Jurkat, Clone E6-1 (cell line): ENCODE data around the gene ARHGAP24.
"Not testable (repeated sequence)": the region's sequence is repeated elsewhere in the genome, so short reads cannot be mapped to it uniquely, and the experiment has no call there.

Experiments used
- DNase-seq: peaks from one replicate; pipeline ENCODE4 v3.0.0-alpha.2; 2011; ENCODE audit warnings: low read depth, low spot score
- H3K4me3 ChIP-seq: 2 replicates; pipeline ENCODE4 v1.5.1; 2011; ENCODE audit warnings: mild to moderate bottlenecking, low read length, control low read depth, moderate library complexity

Gene ARHGAP24

DNA sequence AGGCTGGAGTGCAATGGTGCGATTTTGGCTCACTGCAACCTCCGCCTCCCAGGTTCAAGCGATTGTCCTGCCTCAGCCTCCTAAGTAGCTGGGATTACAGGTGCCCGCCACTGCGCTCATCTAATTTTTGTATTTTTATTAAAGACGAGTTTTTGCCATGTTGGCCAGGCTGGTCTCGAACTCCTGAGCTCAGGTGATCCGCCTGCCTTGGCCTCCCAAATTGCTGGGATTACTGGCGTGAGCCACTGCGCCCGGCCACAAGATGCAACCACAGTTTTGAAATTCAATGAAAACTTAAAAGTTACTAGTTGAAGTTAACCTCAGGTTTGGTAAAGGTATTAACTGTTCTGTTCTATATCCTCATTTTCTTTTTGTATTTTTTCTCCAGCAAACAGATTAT is 427.7 kb downstream of the ARHGAP24 start:
- H3K4me3 ChIP-seq, DNase-seq: not testable (repeated sequence)

DNA sequence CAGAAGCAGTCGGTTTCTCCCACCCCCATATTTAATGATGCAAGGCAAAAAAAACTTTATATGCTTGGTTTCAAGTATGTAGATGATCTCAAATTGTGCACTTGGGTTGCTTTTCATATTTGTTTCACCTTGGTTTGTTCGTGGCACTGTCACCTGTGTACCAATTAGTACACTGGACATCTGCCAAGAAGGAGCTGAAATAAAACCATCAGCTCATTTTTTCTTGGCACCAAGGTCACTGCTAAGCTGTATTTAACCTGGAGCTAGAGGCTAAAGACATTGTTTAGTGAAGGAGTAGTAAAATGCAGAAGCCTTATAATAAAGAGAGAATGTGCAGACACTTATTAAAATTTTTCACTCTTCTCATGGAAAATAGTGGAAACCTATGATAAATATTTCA is 430.8 kb downstream of the ARHGAP24 start:
- DNase-seq, result no peak
- H3K4me3 ChIP-seq, result no peak overlapping the region

DNA sequence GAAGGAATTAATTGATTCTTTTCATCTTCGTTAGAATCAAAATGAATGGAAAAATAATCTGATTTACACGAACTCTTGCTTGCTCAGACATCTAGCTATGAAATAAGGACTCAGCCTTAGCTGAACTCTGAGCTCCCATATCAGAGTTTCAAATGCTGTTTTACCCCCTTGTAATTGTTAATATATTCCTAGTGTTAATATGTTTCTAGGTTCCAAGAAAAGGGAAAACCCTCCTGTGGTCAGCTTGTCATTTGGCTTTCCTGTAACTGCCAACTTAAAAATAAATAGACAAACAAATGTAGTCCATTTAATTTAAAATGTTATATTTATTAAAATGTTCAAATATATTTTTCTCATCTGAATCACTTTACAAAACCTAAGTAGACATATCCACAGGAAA is 432.1 kb downstream of the ARHGAP24 start:
- no peak for DNase-seq
- no peak overlapping the region for H3K4me3 ChIP-seq

DNA sequence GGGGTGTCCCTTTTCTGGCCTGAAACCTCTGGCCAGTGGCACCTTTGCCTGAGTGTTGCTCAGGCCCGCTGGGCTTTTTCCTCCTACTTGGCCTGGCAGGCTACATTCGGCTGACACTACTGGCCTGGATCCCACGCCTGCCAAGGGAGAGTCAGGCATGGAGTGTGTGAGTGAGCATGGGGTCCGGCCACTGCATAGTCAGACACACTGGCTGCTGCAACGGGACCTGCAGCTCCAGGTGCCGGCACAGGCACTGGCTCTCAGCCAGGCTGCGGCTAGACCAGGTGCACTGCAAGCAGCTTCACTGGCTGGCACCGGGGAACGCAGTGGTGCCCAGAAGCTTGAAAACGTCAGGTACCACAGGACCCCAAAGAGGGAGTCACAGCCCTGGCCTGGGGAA is 434.9 kb downstream of the ARHGAP24 start:
- no peak for DNase-seq
- no peak overlapping the region for H3K4me3 ChIP-seq

DNA sequence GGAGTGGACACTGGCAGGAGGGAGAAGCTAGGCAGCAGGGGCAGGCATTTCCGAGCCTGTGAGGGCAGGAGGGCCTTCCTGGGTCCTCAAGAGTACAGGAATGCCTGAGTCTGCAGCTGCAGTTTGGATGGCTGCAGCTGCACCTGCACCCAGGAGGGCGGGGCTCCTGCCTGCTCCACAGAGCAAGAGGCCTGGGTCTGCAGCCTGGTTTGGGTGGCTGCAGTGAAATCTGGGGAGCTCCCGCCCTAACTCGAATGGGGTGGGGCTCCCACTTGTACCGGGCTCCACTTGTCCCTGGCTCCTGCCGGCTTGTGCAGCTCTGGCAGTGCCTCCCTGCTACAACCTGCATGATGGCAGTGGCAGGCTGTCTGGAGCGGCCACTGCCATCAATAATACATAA is 436.0 kb downstream of the ARHGAP24 start:
- no peak for DNase-seq
- no peak overlapping the region for H3K4me3 ChIP-seq

DNA sequence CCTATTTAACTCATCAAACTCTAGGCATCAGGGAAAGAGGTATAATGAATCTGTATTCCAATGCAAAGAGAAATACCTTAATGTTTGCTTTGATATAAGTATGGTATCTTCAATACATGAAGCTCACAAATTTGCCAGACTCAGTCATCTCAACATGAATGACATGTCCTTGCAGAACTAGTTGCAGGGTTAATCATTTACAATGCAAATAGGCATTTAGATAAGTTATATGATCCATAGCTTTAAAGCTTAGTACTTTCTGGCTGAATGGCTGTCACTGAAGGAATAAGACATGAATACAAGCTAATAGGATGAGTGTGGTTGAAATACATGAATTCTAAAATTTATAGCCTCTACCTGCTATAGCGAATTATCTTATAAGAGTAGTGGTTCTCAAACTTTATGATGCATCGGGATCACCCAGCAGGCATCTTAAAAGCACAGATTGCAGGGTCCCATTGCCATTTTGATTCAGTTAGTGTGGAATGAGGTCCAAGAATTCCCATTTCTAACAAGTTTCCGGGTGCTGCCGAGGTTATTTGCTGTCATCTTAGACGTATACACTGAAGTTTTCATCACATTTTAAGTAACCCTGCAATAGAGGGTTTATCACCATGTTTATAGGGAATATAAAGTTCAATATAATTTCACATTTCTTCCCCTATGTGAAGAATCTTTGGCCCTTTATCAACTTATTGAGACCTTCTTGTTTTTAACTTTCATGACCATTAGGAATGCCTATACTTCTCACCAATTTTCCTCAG is 439.2 kb downstream of the ARHGAP24 start:
- no peak overlapping the region for H3K4me3 ChIP-seq
- DNase-seq, result no peak

DNA sequence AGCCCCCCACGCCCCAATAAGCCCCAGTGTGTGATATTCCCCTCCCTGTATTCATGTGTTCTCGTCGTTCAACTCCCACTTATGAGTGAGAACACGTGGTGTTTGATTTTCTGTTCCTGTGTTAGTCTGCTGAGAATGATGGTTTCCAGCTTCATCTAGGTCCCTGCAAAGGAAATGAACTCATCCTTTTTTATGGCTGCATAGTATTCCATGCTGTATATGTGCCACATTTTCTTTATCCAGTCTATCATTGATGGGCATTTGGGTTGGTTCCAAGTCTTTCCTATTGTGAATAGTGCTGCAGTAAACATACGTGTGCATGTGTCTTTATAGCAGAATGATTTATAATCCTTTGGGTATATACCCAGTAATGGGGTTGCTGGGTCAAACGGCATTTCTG is 440.6 kb downstream of the ARHGAP24 start:
- not testable (repeated sequence) for DNase-seq, H3K4me3 ChIP-seq

DNA sequence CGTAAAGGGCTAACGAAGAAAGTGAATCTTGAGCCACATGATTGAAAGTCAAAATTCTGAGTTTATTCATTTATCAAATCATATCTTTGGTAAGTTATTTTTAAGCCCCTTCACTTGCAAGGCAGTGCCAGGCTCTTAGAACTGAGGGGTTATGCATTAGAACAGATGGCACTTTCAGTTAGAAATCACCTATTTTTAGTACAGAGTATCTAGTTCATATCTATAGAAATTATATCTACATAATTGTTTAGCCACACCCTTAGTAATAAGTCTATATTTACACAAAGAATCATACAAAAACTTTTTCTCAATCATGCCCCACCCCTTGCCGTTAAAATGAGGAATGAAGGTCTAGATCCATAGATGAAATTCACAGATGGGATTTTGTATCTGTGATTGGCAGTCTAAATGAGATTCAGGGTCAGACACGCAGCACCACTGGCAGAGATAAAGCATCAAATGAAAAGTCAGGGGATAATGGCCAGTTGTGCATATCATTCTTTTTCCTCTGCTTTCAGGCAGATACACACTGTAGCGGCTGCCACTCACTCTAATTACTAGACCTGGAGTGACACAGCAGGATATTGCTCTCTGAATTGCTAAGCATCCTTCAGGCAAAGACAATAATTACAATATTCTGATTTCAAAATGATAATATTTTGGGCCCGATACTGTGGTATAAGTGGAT is 444.4 kb downstream of the ARHGAP24 start:
- no peak overlapping the region for H3K4me3 ChIP-seq
- DNase-seq, result no peak

DNA sequence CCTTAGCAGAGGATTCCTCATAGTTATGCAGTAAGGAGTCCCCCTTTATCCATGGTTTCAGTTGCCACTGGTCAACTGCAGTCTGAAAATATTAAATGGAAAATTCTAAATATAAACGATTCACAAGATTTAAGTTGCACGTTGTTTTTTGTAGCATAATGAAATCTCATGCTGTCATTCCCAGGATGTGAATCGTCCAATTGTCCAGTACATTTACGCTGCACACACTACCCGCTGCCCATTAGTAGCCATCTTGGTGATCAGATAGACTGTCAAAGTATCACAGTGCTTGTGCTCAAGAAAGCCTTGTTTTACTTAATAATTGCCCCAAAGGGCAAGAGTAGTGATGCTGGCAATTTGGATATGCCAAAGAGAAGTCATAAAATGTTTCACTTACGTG is 450.1 kb downstream of the ARHGAP24 start:
- H3K4me3 ChIP-seq, result no peak overlapping the region
- DNase-seq, result no peak

DNA sequence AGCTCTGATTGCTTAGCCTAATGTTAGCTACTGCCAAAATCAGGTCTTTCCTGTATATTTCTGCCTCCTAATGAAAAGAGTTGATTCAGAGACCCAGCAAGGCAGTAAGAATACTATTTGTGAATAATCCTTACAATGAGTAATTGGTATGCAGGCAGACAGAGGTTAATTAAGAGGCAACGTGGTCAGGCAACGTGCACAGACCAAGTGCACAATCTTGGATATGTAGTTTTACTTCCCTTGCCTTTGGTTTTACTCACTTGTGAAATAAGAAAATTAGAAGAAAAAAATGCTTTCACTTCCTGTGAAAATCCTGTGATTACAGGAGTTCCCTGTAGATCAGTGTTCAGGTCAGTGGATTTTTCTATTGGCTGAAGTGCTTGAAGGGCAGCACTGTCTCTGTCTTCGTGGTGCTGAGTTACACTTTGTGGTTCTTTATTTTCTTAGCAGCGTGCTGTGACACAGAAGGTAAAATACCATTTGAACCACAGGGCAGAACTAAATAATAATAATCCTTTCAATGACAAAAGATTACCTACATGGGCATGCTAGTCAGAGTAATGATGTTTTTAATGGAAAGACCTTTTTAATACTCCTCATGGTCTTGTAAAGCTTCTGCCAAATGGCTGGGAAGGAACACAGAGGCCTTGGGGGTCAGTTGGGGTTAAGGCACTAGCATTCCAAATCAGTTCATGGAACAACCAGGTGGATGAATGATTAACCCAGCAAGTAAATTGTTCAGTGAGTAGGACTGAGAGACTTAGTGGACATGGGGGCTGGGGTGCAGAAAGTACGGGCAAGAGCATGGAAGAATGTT is 454.0 kb downstream of the ARHGAP24 start:
- H3K4me3 ChIP-seq, result no peak overlapping the region
- no peak for DNase-seq

DNA sequence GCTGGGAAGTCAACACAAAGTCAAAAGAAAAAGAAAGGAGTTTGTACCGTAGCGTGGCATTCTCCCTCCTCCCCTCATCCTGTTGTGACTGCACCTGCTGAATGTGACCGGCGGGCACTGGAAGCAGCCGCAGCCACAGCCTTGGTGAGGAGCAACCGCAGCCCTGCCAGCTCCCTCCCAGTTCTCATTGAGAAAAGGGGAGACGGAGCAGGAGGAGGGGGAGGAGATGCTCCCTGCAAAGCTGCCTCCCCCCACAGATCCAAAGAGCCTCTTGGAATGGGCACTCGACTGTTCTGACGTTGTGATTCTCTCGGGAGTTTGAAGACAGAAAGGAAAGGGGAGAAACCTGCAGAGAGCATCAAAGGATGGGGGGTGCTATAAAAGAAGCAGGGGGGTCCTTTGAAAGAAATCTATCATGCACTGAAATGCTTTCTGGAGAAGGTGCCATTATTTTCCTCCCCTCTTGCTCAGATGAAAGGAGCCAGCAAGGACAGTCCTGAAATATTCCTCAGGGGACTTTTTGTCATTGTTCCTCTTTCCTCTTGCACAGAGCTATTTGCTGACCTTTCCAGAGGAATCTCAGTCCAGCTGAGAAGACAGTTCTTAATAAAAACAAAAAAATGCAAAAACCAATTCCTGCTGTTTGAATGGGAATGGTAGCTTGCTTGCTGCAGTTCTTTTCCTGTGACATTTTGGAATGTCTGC is 455.2 kb downstream of the ARHGAP24 start:
- H3K4me3 ChIP-seq, result peak overlapping the region; percentile 11; the same call in 1 of the 2 replicates
- peak; percentile 75 for DNase-seq

DNA sequence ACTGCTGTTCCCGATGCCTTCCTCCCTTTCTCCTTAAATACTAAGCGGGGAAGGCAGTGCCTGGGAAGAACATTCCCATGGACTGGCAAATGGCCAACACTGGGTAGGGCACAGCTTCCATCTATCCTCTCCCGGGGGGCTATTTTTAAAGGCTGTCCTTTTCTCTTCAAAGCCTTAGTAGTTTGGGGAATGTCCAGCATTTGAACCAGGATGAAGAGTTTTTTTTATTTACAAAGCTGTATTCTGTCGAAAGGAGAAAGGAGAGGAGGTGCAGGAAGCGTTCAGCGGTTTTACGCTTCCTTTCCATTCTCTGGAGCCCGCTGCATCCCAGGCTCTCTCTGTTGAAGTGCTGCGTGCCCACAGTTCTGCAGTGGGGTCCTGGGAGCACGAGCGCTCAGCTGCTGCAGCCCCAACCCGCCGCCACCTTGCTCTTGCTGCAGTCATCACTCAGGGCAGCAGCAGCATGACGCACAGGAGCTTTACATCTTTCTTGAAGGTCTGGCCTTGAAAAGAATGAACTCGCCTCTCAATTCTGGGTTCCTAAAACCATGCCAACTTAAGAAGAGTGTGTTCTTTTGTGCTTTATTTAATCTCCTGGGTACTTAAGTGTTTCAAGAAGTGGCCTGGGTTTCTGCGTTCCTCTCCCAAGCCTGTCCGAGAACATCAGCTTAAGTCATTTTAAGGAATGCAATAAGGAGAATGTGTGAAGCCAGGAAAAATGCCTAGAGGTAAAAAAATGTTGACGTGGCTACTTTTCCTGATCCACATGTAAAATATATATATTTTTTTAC is 457.7 kb downstream of the ARHGAP24 start:
- peak; percentile 6 for DNase-seq
- H3K4me3 ChIP-seq, result no peak overlapping the region

DNA sequence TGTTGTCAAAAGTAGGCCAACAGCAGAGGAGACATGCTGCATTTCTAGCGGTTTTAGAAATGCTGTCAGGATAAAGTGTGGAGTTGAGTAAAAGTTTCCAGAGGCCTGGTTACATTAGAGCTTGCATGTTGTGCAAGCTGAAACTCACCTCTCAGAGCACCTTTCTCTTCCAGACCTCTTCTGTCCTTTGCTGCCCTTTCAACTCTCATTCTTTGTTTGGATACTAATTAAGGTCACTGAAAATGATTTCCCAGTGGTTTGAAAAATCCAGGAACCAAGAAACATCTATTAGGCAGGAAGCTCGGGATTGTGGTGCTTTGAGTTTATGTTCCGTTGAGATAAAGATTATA is 458.3 kb downstream of the ARHGAP24 start:
- no peak for DNase-seq
- H3K4me3 ChIP-seq, result no peak overlapping the region

DNA sequence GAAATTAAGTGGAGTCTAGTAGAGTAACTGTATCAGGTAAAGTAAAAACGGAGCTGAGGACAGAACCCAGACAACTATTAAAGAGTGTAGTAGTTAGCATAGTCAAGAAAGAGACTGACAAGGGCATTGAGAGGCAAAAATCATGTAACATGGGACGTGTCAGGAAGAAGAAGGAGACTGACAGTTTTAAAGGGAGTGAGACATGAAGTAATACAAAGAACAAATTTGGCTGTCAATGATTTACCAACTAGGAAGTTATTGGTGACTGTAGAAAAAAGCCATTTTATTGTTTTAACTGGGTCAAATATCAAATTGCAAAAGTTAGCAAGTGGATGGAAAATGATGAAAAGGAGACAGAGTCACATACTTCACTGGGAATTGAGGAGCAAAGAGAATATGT is 462.6 kb downstream of the ARHGAP24 start:
- no peak for DNase-seq
- H3K4me3 ChIP-seq, result no peak overlapping the region

DNA sequence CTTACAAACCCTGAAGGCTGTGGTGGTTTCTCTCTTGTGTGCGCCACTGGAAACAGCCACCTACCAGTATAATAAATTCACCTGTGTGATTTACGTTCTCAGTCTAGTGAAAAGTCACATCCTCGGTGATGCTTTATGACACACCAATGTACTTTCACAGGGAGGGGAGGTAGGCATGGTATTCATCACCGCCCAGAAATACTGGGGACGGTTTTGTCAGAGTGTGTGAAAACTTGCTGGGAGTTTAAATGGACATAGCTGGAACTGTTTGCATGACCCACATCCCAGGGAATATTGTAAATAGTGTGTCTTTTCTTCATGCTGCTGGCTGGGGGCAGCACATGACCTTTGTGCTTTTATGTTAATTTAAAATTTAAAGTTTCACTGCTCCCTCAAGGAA is 463.1 kb downstream of the ARHGAP24 start:
- no peak overlapping the region for H3K4me3 ChIP-seq
- no peak for DNase-seq

DNA sequence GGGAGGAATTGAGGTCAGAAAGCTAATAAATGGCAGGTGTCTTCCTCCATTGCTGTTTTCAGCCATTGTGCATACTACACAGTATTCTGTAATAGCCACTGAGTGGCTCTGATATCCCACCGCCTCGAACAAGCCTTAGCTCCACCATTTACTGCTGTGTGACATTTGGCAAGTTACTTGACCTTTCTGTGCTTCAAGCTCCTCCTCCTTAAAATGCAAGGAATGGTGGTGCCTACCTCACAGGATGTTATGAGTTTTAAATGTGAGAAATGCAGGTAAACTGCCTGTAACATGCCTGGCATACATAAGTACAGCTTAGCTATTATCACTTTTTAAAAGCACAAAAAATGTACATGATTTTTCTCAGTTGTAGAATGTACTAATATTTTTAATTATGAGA is 464.0 kb downstream of the ARHGAP24 start:
- no peak overlapping the region for H3K4me3 ChIP-seq
- DNase-seq, result no peak

DNA sequence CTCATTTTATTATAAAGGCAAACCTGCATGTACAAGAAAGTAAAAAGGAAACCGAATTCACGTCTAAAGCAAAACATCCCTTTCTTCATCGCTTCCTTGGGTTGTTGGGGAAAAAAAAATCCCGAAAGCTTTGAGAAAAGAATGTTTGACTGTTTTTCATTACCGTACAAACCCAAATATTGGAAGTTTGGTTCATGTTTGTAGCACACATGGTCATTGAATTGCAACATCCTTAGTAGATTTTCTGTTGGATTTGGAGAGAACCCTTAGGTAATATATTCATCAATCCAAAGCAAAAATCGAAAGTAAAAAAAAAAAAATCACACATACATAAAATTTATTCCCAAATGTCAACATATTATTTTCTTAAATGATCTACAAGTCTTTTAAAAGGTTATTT is 464.6 kb downstream of the ARHGAP24 start:
- no peak overlapping the region for H3K4me3 ChIP-seq
- no peak for DNase-seq

DNA sequence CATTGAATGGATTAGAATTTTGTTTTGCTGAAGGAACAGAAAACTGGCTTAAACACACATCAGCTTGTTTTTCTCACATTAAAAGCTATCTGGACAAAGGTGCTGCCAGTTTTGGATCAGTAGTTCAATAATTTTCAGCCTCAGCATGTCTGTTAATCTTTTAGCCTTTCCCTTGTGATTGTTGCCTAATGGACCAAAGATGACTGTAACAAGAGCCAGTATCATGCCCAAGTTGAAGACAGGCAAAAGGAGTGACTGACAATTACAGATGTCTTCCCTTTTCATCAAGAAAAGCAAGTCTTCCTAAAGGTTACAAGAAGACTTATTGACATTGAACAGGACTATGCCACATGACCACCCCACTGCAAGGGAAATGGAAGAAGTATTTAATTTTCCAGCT is 465.2 kb downstream of the ARHGAP24 start:
- no peak overlapping the region for H3K4me3 ChIP-seq
- DNase-seq, result no peak

DNA sequence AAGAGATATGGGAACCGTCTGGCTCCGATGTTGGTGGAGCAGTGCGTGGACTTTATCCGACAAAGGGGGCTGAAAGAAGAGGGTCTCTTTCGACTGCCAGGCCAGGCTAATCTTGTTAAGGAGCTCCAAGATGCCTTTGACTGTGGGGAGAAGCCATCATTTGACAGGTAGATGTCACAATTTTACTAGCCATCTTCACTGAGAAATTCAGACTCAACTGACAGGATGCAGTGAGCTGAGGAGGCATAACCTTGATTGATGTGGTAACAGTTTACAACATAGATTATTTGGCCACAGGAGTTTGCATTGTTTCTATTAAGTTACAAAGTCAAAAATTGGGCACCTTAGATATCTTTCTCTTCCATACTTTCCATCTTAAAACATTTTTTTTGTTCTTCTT is 467.2 kb downstream of the ARHGAP24 start:
- peak; percentile 65 for DNase-seq
- no peak overlapping the region for H3K4me3 ChIP-seq
